AG04449 (cell line): Measurements from ENCODE around the gene KRTAP10-3.

Source experiments
- CTCF ChIA-PET: fragments of 350-600 bp; formaldehyde crosslinking; extraction: SDS; loops from one replicate; lab custom pipeline; 2021; ENCODE audit warnings: antibody characterized with exemption; lab: Yijun Ruan, JAX
- POLR2A ChIA-PET: fragments of 400-600, 350-600 bp; formaldehyde crosslinking; extraction: SDS; loops from one replicate; lab custom pipeline; 2020; ENCODE audit warnings: antibody characterized with exemption, inconsistent platforms; lab: Yijun Ruan, JAX
- DNase-seq: peaks from one replicate; pipeline ENCODE4 v3.0.0-alpha.2; 2010; ENCODE audit warnings: low read depth, low spot score
- H3K4me3 ChIP-seq: 2 replicates; pipeline ENCODE4 v1.5.1; 2011; ENCODE audit warnings: low read depth, mild to moderate bottlenecking, control low read depth, low read length
- CTCF ChIP-seq: IDR thresholded peaks from one replicate; pipeline ENCODE4 v1.5.1; 2011; ENCODE audit warnings: mild to moderate bottlenecking, moderate library complexity, low read length, control low read depth, inconsistent platforms; ENCODE audit not compliant: insufficient read depth; ENCODE audit errors: missing control alignments

KRTAP10-3 gene

GRCh38 chr21:44516828-44517174 lies 41.8 kb downstream of the KRTAP10-3 start:
- TF ChIP-seq CTCF: no peak
- no peak overlapping the region for H3K4me3 ChIP-seq
- CTCF ChIA-PET: no interaction called here
- no peak for DNase-seq
- POLR2A ChIA-PET: no interaction called here

GRCh38 chr21:44516342-44516741 lies 42.3 kb downstream of the KRTAP10-3 start:
- ChIA-PET POLR2A (no interaction called here), CTCF (interaction anchor here (0.9 kb wide), 1 partner anchor 277 kb away, joined by 3 read pairs; no protein-coding TSS in a partner anchor)
- no peak for DNase-seq
- no peak overlapping the region for H3K4me3 ChIP-seq
- no peak for TF ChIP-seq CTCF

- no peak for TF ChIP-seq CTCF
- ChIA-PET CTCF (interaction anchor here (0.9 to 1.3 kb wide), 2 partner anchors 10 to 278 kb away, joined by 3 to 4 read pairs; no protein-coding TSS in a partner anchor), POLR2A (no interaction called here)
- H3K4me3 ChIP-seq: no peak overlapping the region
- DNase-seq: no peak
Measured at GRCh38 chr21:44515359-44516165, 43.0 kb downstream of the KRTAP10-3 start.

GRCh38 chr21:44514746-44515358 lies 43.7 kb downstream of the KRTAP10-3 start:
- no peak for TF ChIP-seq CTCF
- H3K4me3 ChIP-seq: no peak overlapping the region
- ChIA-PET CTCF (interaction anchor here (1.3 kb wide), 1 partner anchor 9 kb away, joined by 4 read pairs; no protein-coding TSS in a partner anchor), POLR2A (no interaction called here)
- no peak for DNase-seq

- ChIA-PET POLR2A (no interaction called here), CTCF (interaction anchor here (1.3 to 1.7 kb wide), 2 partner anchors 9 to 283 kb away, joined by 3 to 4 read pairs; no protein-coding TSS in a partner anchor)
- no peak overlapping the region for H3K4me3 ChIP-seq
- no peak for TF ChIP-seq CTCF
- no peak for DNase-seq
Measured at GRCh38 chr21:44514218-44514520, 44.4 kb downstream of the KRTAP10-3 start.
